ENCODE measurements around the gene FAM149A. TPM values are rescaled to one million over a fixed set of nuclear protein-coding genes. Genes with fewer than 3 reads are reported as not detected.

The FAM149A gene
- total RNA-seq, 1 experiment from 2014 or later = 19.2 TPM

- DNase-seq = no peak
- Histone ChIP-seq H3K4me3 (ENCODE audit: insufficient read depth, low read depth, low read length) (no peak overlapping the region), H3K36me3 (replicated peaks; ENCODE audit: control insufficient read depth, insufficient read depth, low read length) (no peaks in the 10 kb centered on the region), H3K27me3 (ENCODE audit: control insufficient read depth, insufficient read depth, low read length) (no peaks in the 10 kb centered on the region)
Measured at GRCh38 chr4:186193851-186194250, 89.3 kb downstream of the FAM149A start.

- Histone ChIP-seq H3K36me3 (replicated peaks; ENCODE audit: control insufficient read depth, insufficient read depth, low read length) (no peaks in the 10 kb centered on the region), H3K27me3 (ENCODE audit: control insufficient read depth, insufficient read depth, low read length) (no peaks in the 10 kb centered on the region), H3K4me3 (ENCODE audit: insufficient read depth, low read depth, low read length) (no peak overlapping the region)
- DNase-seq = no peak
Measured at GRCh38 chr4:186196063-186196462, 91.6 kb downstream of the FAM149A start.

- H3K27me3 ChIP-seq (ENCODE audit: control insufficient read depth, insufficient read depth, low read length) = no peaks in the 10 kb centered on the region
- no peaks in the 10 kb centered on the region for H3K36me3 ChIP-seq (replicated peaks; ENCODE audit: control insufficient read depth, insufficient read depth, low read length)
- H3K4me3 ChIP-seq (ENCODE audit: insufficient read depth, low read depth, low read length) = no peak overlapping the region
- peak; percentile 49 for DNase-seq
Measured at GRCh38 chr4:186200516-186200915, 96.0 kb downstream of the FAM149A start.

GRCh38 chr4:186201010-186201409 lies 96.5 kb downstream of the FAM149A start:
- no peaks in the 10 kb centered on the region for H3K27me3 ChIP-seq (ENCODE audit: control insufficient read depth, insufficient read depth, low read length)
- H3K4me3 ChIP-seq (ENCODE audit: insufficient read depth, low read depth, low read length) = no peak overlapping the region
- DNase-seq = no peak
- H3K36me3 ChIP-seq (replicated peaks; ENCODE audit: control insufficient read depth, insufficient read depth, low read length) = no peaks in the 10 kb centered on the region

- Histone ChIP-seq H3K4me3 (ENCODE audit: insufficient read depth, low read depth, low read length) (no peak overlapping the region), H3K36me3 (replicated peaks; ENCODE audit: control insufficient read depth, insufficient read depth, low read length) (no peaks in the 10 kb centered on the region), H3K27me3 (ENCODE audit: control insufficient read depth, insufficient read depth, low read length) (no peaks in the 10 kb centered on the region)
- peak; percentile 84 for DNase-seq
Measured at GRCh38 chr4:186201535-186202230, 97.2 kb downstream of the FAM149A start.

- Histone ChIP-seq H3K4me3 (ENCODE audit: insufficient read depth, low read depth, low read length) (no peak overlapping the region), H3K27me3 (ENCODE audit: control insufficient read depth, insufficient read depth, low read length) (no peaks in the 10 kb centered on the region), H3K36me3 (replicated peaks; ENCODE audit: control insufficient read depth, insufficient read depth, low read length) (no peaks in the 10 kb centered on the region)
- no peak for DNase-seq
Measured at GRCh38 chr4:186202490-186203140, 98.1 kb downstream of the FAM149A start.

- no peak for DNase-seq
- Histone ChIP-seq H3K36me3 (replicated peaks; ENCODE audit: control insufficient read depth, insufficient read depth, low read length) (no peaks in the 10 kb centered on the region), H3K4me3 (ENCODE audit: insufficient read depth, low read depth, low read length) (no peak overlapping the region), H3K27me3 (ENCODE audit: control insufficient read depth, insufficient read depth, low read length) (no peaks in the 10 kb centered on the region)
Measured at GRCh38 chr4:186203406-186203805, 98.9 kb downstream of the FAM149A start.

- no peak overlapping the region for H3K4me3 ChIP-seq (ENCODE audit: insufficient read depth, low read depth, low read length)
- no peaks in the 10 kb centered on the region for H3K27me3 ChIP-seq (ENCODE audit: control insufficient read depth, insufficient read depth, low read length)
- DNase-seq = no peak
- H3K36me3 ChIP-seq (replicated peaks; ENCODE audit: control insufficient read depth, insufficient read depth, low read length) = no peaks in the 10 kb centered on the region
Measured at GRCh38 chr4:186204103-186204559, 99.6 kb downstream of the FAM149A start.

GRCh38 chr4:186204686-186205085 lies 100.2 kb downstream of the FAM149A start:
- Histone ChIP-seq H3K36me3 (replicated peaks; ENCODE audit: control insufficient read depth, insufficient read depth, low read length) (no peaks in the 10 kb centered on the region; the same call in 1 of the 2 replicates), H3K27me3 (ENCODE audit: control insufficient read depth, insufficient read depth, low read length) (no peaks in the 10 kb centered on the region), H3K4me3 (ENCODE audit: insufficient read depth, low read depth, low read length) (no peak overlapping the region)
- DNase-seq = no peak

GRCh38 chr4:186205156-186205555 lies 100.7 kb downstream of the FAM149A start:
- DNase-seq = no peak
- Histone ChIP-seq H3K36me3 (replicated peaks; ENCODE audit: control insufficient read depth, insufficient read depth, low read length) (no peaks in the 10 kb centered on the region; the same call in 1 of the 2 replicates), H3K4me3 (ENCODE audit: insufficient read depth, low read depth, low read length) (no peak overlapping the region), H3K27me3 (ENCODE audit: control insufficient read depth, insufficient read depth, low read length) (no peaks in the 10 kb centered on the region)

- Histone ChIP-seq H3K4me3 (ENCODE audit: insufficient read depth, low read depth, low read length) (no peak overlapping the region), H3K36me3 (replicated peaks; ENCODE audit: control insufficient read depth, insufficient read depth, low read length) (no peaks in the 10 kb centered on the region), H3K27me3 (ENCODE audit: control insufficient read depth, insufficient read depth, low read length) (no peaks in the 10 kb centered on the region)
- DNase-seq = no peak
Measured at GRCh38 chr4:186216465-186217024, 112.0 kb downstream of the FAM149A start.

GRCh38 chr4:186217733-186218293 lies 113.3 kb downstream of the FAM149A start:
- Histone ChIP-seq H3K4me3 (ENCODE audit: insufficient read depth, low read depth, low read length) (no peak overlapping the region), H3K27me3 (ENCODE audit: control insufficient read depth, insufficient read depth, low read length) (no peaks in the 10 kb centered on the region), H3K36me3 (replicated peaks; ENCODE audit: control insufficient read depth, insufficient read depth, low read length) (no peaks in the 10 kb centered on the region)
- no peak for DNase-seq

- no peaks in the 10 kb centered on the region; the same call in 1 of the 2 replicates for H3K36me3 ChIP-seq (replicated peaks; ENCODE audit: control insufficient read depth, insufficient read depth, low read length)
- DNase-seq = no peak
- no peak overlapping the region for H3K4me3 ChIP-seq (ENCODE audit: insufficient read depth, low read depth, low read length)
- no peaks in the 10 kb centered on the region for H3K27me3 ChIP-seq (ENCODE audit: control insufficient read depth, insufficient read depth, low read length)
Measured at GRCh38 chr4:186221624-186222023, 117.1 kb downstream of the FAM149A start.

All from H7 (cell line).